Liver (tissue), 9 donors: ENCODE data around the gene WDR45B. TPM values are rescaled to one million over a fixed set of nuclear protein-coding genes. Genes with fewer than 3 reads are reported as not detected.

Source experiments
- DNase-seq: peaks from one replicate; pipeline ENCODE4 v3.0.0-alpha.2; 2017; ENCODE audit warnings: low spot score
- H3K27ac ChIP-seq, 2 donors: one replicate each; pipeline ENCODE4 v1.7.0; 2013; ENCODE audit warnings: inconsistent platforms in 2 of 2, low read length in 2 of 2, control low read depth in 1 of 2, low read depth in 1 of 2, mild to moderate bottlenecking in 1 of 2
- H3K27me3 ChIP-seq, 4 donors: one replicate each; pipeline versions ENCODE4 v1.6.1 to v1.7.0; 2013; ENCODE audit warnings: low read length in 3 of 4, inconsistent platforms in 1 of 4, mild to moderate bottlenecking in 1 of 4, moderate library complexity in 1 of 4; ENCODE audit not compliant: control insufficient read depth in 4 of 4, insufficient read depth in 4 of 4
- H3K36me3 ChIP-seq, 4 donors: one replicate each; pipeline versions ENCODE4 v1.6.1 to v1.7.0; 2013; ENCODE audit warnings: low read length in 3 of 4, mild to moderate bottlenecking in 3 of 4, low read depth in 1 of 4, moderate library complexity in 1 of 4; ENCODE audit not compliant: control insufficient read depth in 4 of 4, insufficient read depth in 3 of 4
- H3K4me1 ChIP-seq, 4 donors: one replicate each; pipeline versions ENCODE4 v1.6.1 to v1.7.0; 2013; ENCODE audit warnings: low read length in 3 of 4, mild to moderate bottlenecking in 3 of 4, moderate library complexity in 1 of 4; ENCODE audit not compliant: control insufficient read depth in 4 of 4, insufficient read depth in 4 of 4
- H3K4me3 ChIP-seq, 3 donors: one replicate each; pipeline versions ENCODE4 v1.6.1 to v1.7.0; 2013; ENCODE audit warnings: low read length in 3 of 3, control low read depth in 1 of 3, low read depth in 1 of 3, mild to moderate bottlenecking in 1 of 3
- H3K9ac ChIP-seq, 2 donors: one replicate each; pipeline ENCODE4 v1.7.0; 2013; ENCODE audit warnings: low read length in 2 of 2, mild to moderate bottlenecking in 2 of 2, moderate library complexity in 2 of 2, control low read depth in 1 of 2, low read depth in 1 of 2
- H3K9me3 ChIP-seq, 4 donors: one replicate each; pipeline versions ENCODE4 v1.6.1 to v1.7.0; 2013; ENCODE audit warnings: low read length in 3 of 4; ENCODE audit not compliant: control insufficient read depth in 4 of 4
- CTCF ChIP-seq: fragments of 150-350 bp; IDR thresholded peaks from 2 replicates; pipeline ENCODE4 v1.5.1; 2017; ENCODE audit warnings: improper control_type of control experiment, low read depth, low read length; ENCODE audit not compliant: missing input control
- EGR1 ChIP-seq, 2 donors: IDR thresholded peaks; 2 replicates each; pipeline ENCODE4 v1.6.1; 2016 to 2018; ENCODE audit warnings: antibody characterized with exemption in 2 of 2, low read depth in 2 of 2
- FOXA1 ChIP-seq: IDR thresholded peaks from 2 replicates; pipeline ENCODE4 v1.6.1; 2016; ENCODE audit warnings: antibody characterized with exemption
- GABPA ChIP-seq, 2 donors: IDR thresholded peaks in 1 of 2; conservative IDR thresholded peaks in 1 of 2; 2 replicates each; pipeline ENCODE4 v1.6.1; 2016; ENCODE audit warnings: antibody characterized with exemption in 2 of 2, mild to moderate bottlenecking in 1 of 2, moderate library complexity in 1 of 2
- HNF4G ChIP-seq: IDR thresholded peaks from 2 replicates; pipeline ENCODE4 v1.6.1; 2016; ENCODE audit warnings: antibody characterized with exemption
- JUND ChIP-seq, 2 donors: IDR thresholded peaks; 2 replicates each; pipeline ENCODE4 v1.6.1; 2016; ENCODE audit warnings: antibody characterized with exemption in 2 of 2
- NR2F2 ChIP-seq: IDR thresholded peaks from 2 replicates; pipeline ENCODE4 v1.6.1; 2016; ENCODE audit warnings: antibody characterized with exemption
- RAD21 ChIP-seq, 2 donors: IDR thresholded peaks; 2 replicates each; pipeline ENCODE4 v1.6.1; 2016; ENCODE audit warnings: antibody characterized with exemption in 2 of 2, mild to moderate bottlenecking in 2 of 2
- REST ChIP-seq: IDR thresholded peaks from 2 replicates; pipeline ENCODE4 v1.6.1; 2016; ENCODE audit warnings: antibody characterized with exemption, mild to moderate bottlenecking
- RXRA ChIP-seq, 2 donors: IDR thresholded peaks; 2 replicates each; pipeline ENCODE4 v1.6.1; 2017 to 2018; ENCODE audit warnings: antibody characterized with exemption in 2 of 2, mild to moderate bottlenecking in 1 of 2
- SP1 ChIP-seq: IDR thresholded peaks from 2 replicates; pipeline ENCODE4 v1.6.1; 2018; ENCODE audit warnings: antibody characterized with exemption, mild to moderate bottlenecking
- TAF1 ChIP-seq: conservative IDR thresholded peaks from 2 replicates; pipeline ENCODE4 v1.6.1; 2016; ENCODE audit warnings: antibody characterized with exemption, mild to moderate bottlenecking
- YY1 ChIP-seq: IDR thresholded peaks from 2 replicates; pipeline ENCODE4 v1.6.1; 2016; ENCODE audit warnings: antibody characterized with exemption, mild to moderate bottlenecking
- ZBTB33 ChIP-seq: IDR thresholded peaks from 2 replicates; pipeline ENCODE4 v1.6.1; 2016; ENCODE audit warnings: antibody characterized with exemption
- WGBS: extraction: QIAGEN DNeasy Blood & Tissue Kit; methylation state at CpG from one replicate; pipeline ENCODE4 v1.1.7; 2013; 5-methylcytosine and 5-hydroxymethylcytosine counted together
- polyA plus RNA-seq, 2 donors: library from polyadenylated mRNA; stranded (reverse) in 1 of 2; unstranded in 1 of 2; fragments of 200-250 nt in 1 of 2; fragments of >200 nt in 1 of 2; fragmentation: Nextera tagmentation in 1 of 2; extraction: Ambion mirVana in 1 of 2; gene quantifications; one replicate each; pipeline versions ENCODE4 v1.2.1 to v1.2.3, GENCODE V29; 2013 to 2015
- total RNA-seq, 2 donors: library from RNA; depleted of rRNA; stranded (reverse); fragments of >200 nt; gene quantifications; one replicate each; pipeline ENCODE4 v1.2.3, GENCODE V29; 2014
- TF ChIP-seq, protein P1 (sequence below): IDR thresholded peaks from 2 replicates; pipeline ENCODE4 v1.6.1; 2016; ENCODE audit warnings: antibody characterized with exemption
- donor health status: healthy.
- donor health status: healthy.
- donor health status: healthy.
- donor health status: healthy.
- donor health status: healthy.

WDR45B gene
- total and polyA plus RNA-seq, 4 donors: 25.4 to 40.9 (median 29.2) TPM

DNA sequence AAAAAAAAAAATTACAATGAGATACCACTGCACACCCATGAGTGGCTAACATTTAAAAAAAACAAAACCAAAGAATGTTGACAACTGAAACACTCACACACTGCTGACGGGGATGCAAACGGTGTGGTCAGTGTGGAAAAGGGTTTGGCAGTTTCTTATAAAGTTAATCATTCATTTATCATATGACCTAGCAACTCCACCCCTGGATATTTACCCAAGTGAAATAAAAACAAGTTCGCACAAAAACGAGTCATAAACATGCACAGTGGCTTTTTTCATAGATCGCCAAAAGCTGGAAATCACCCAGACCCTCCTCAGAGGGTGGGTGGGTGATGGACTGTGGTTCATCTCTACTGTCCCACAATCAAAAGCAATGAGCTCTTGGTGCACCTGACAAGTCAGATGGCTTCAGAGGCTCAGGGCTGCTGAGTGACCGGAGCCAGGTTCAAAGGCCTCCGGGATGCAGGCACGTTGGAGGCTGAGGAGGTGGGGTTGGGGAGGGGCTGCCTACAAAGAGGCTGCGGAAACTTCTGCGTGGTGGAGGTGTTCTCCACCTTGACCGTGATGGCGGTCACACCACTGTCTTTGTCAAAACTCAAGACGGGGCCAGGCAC is 36.1 kb upstream of the WDR45B start (continued):
- no peak for TF ChIP-seq CTCF
- no peak for TF ChIP-seq NR2F2
- peak in 1 of 2 donors; percentile 5 for TF ChIP-seq JUND (IDR thresholded peaks at IDR 0.05)
- TF ChIP-seq SP1: peak; percentile 89
- TF ChIP-seq, protein P1, sequence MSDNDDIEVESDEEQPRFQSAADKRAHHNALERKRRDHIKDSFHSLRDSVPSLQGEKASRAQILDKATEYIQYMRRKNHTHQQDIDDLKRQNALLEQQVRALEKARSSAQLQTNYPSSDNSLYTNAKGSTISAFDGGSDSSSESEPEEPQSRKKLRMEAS: peak; percentile 7

DNA sequence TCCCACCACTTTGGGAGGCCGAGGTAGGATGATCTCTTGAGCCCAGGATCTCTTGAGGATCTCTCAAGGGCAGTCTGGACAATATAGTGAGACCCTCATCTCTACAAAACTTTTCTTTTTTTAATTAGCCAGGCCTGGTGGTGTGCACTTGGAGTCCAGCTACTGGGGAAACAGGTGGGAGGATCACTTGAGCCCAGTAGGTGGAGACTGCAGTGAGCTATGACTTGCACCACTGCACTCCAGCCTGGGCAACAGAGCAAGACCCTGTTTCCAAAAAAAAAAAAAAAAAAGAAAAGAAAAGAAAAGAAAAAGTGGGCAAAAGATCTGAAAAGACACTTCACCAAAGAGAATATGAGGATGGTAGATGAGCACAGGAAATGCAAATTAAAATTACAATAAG is 35.3 kb upstream of the WDR45B start:
- Histone ChIP-seq H3K9me3 (no peaks in the 10 kb centered on the region), H3K4me3 (no peak overlapping the region), H3K27ac (peak overlapping the region; percentile 78 to 90), H3K4me1 (peaks cover 2 to 21% (median 8%) of the 10 kb centered on the region in 4 donors), H3K9ac (peak overlapping the region in 1 of 2 donors; percentile 46), H3K27me3 (no peaks in the 10 kb centered on the region), H3K36me3 (no peaks in the 10 kb centered on the region)
- DNase-seq: no peak
- TF ChIP-seq FOXA1 (no peak), YY1 (no peak), TAF1 (no peak), HNF4G (no peak), RAD21 (IDR thresholded peaks at IDR 0.05) (no peak), JUND (IDR thresholded peaks at IDR 0.05) (no peak), ZBTB33 (no peak), NR2F2 (no peak), SP1 (no peak), GABPA (IDR thresholded peaks at IDR 0.05 in 1 of 2, conservative IDR thresholded peaks at IDR 0.05 in 1 of 2) (no peak), REST (no peak), RXRA (IDR thresholded peaks at IDR 0.05) (no peak), EGR1 (IDR thresholded peaks at IDR 0.05; ENCODE audit: low read depth in 2 of 2) (no peak), CTCF (no peak)
- TF ChIP-seq, protein P1: no peak
- WGBS: 94% methylated on average over 1 of the region's 1 CpG
